ENCODE data around the gene VPS45.
"Not testable (repeated sequence)": the region's sequence is repeated elsewhere in the genome, so short reads cannot be mapped to it uniquely, and the experiment has no call there.

The VPS45 gene, protein sequence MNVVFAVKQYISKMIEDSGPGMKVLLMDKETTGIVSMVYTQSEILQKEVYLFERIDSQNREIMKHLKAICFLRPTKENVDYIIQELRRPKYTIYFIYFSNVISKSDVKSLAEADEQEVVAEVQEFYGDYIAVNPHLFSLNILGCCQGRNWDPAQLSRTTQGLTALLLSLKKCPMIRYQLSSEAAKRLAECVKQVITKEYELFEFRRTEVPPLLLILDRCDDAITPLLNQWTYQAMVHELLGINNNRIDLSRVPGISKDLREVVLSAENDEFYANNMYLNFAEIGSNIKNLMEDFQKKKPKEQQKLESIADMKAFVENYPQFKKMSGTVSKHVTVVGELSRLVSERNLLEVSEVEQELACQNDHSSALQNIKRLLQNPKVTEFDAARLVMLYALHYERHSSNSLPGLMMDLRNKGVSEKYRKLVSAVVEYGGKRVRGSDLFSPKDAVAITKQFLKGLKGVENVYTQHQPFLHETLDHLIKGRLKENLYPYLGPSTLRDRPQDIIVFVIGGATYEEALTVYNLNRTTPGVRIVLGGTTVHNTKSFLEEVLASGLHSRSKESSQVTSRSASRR

DNA sequence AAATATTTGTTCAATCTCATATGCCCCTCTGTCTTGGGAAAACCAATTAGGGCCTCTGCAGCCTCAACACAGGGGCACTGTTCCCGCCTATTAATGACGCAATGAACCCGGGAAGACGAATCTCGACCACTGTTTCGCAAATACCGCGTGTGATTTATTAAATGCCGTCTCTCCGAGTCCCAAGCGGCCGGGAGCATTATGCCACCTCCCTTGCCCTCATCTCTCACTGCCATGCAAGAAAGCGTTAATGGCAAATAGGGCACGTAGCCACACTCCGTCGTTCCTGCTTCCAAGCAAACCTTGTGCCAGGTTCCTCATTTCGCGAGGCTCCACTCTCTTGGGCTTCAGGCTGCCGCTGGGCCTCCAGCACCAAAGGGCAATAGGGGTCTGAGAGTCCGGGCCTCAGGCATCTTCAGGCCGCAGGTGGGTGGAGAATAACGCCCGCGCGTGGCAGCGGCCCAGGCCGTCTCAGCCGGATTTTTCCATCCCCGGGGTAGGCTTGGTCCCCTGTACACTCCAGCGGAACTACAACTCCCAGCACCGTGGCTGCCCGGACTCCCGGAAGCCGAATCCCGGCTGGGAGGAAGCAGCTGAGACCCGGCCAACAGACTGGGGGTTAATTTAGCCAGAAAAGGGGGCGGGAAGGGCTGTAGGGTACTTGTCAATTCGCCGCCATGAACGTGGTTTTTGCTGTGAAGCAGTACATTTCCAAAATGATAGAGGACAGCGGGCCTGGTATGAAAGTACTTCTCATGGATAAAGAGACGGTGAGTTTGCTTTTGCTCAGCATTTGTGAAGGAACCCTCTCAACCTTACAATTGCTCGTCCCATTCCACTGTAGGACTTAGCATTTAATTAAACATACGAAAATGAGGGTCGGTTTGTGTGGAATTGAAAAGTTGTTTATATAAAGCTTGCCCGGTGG is at the start of gene VPS45:
VPS45 (plus strand) TSS at position 593 of the 925 bp plus-strand sequence; CDS start at position 675, 82 bp downstream.
- peak; percentile 66 for DNase-seq (ENCODE audit: low read depth)

DNA sequence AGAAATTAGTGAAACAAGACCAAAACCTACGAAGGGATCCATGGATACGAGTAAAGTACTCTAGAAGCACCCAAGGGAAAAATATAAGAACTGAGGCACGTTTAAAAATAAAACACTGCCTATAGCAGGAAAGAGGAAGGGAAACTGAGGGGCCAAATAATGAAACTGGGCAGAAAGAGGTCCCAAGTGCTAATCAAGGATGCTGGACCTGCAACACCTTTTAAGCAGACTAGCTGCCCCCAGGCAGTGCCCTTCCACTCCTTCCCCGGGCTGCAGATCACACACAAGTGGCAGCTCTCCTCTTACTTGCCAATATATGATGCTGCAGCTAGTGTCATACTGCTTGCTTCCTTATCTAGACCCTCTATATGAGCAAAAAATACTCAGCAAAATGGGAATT is 49.4 kb upstream of the VPS45 start:
- no peak for DNase-seq (ENCODE audit: low read depth)

DNA sequence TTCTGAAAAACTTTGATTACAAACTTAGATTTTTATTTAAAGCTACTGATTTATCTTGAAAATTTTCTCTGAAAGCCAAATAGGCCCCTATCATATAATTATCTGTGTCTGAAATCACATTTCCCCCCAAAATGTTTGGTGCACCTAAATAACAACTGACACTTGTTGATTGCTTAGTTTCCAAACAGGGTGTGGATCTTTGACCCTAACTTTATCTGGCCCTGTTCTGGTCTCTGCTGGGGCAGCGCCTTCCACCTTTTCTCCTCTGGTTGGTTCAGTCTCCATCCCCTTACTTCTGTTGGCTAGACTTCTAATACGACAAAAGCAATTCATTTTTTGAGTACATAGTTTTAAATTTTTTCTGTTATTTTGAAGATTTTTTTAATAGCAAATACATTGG is 46.9 kb upstream of the VPS45 start:
- DNase-seq (ENCODE audit: low read depth), result no peak

DNA sequence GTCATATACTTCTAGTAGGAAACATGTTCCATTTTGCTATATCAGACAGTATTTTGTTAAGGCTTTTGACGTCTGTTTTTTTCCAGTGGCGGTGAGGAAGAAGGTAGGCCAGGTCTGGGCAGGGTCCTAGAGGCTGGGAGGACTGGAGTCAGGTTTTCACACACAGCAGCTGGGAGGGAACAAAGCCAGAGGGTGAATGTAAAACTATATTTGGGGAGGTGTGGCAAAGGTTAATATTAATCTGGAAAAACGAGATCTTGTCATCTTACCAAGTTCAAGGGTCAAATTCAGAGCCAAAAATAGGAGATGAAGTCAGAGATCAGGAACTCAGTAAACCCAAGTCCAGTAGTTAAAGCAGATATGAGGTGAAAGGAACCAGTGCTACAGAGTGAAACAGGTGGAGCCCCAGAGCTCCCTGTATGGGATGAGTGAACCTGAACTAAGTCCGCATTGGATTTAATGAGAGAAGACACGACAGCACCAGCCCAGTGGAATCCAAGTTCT is 46.3 kb upstream of the VPS45 start:
- DNase-seq (ENCODE audit: low read depth), result no peak

DNA sequence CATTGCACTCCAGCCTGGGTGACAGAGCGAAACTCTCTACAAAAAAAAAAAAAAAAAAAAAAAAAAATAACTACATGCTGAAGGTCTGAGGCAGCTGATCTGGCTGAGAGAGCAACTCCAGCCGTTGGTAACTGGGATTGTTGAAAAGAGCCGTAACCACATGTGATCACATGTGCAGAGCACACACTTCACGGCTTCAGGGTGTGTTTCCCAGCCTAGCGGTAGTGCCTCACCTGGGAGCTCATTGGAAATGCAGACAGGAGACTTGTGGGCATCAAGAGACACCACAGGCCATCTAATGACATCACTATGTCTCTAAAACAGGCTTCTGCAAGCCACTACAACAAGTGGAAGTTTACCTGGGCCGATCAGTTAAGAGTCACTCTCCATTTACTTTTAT is 45.2 kb upstream of the VPS45 start:
- DNase-seq (ENCODE audit: low read depth), result no peak

DNA sequence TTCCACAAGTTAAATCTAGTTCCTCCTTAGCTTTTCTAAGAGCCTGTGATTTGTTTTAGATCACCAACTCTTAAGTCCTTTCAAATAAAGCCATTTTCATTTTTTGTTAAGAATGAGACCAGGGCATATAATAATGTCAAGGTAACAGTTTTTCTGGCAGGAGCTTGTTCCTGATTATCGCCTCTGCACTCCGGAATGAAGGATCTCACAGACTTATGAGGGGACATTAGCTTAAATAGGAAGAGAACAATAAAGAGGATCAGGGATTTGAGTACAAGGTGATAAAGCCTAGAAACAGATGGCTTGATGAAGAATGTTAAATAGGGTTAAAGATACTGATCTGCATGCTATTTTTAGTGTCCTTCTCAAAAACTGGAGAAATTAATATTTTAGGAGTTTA is 43.4 kb upstream of the VPS45 start:
- no peak for DNase-seq (ENCODE audit: low read depth)

DNA sequence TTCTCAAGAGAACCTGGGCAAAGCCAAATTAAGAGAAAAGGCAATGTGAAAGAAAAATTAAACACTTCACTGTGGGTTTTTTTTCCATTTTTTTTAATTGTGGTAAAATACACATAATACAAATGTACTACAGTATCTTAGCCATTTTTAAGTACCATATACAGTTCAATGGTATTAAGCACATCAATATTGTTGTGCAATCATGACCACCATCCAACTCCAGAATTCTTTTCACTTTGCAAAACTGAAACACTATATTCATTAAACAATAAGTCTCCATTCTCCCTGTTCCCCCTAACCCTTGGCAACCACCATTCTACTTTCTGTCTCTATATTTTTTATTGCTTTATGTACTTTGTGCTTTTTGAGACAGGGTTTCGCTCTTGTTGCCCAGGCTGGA is 39.3 kb upstream of the VPS45 start:
- no peak for DNase-seq (ENCODE audit: low read depth)

DNA sequence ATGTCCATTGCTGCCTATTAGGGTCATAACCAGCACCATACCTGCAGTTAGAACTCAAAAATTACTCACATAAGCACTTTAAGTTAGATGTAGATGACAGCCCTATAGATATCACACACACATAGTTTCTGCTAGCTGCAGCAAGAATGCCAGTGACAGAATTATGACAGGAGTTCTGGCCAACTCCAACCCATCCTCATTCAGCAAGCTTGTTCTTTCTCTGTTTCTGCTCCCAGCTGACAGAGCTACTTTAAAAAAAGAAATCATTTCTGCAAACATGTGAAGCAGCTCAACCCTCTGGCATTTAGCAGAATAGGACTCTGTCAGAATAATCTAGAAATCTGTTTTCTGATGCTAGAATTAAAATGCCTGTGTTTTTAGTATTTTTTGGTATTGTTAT is 33.2 kb upstream of the VPS45 start:
- DNase-seq (ENCODE audit: low read depth), result no peak

DNA sequence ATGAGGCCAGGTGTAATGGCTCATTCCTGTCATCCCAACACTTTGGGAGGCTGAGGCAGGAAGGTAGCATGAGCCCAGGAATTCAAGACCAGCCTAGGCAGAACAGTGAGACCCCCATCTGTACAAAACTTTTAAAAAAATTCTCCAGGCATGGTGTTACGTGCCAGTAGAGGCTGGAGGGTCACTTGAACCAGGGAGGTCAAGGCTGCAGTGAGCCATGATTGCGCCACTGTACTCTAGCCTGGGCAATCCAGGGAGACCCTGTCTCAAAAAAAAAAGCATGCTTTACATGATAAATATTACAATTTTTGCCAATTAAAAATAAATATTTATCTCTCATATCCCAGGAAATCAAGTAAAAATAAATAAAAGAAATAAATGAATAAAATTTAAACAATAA is 17.6 kb upstream of the VPS45 start:
- DNase-seq (ENCODE audit: low read depth), result no peak

DNA sequence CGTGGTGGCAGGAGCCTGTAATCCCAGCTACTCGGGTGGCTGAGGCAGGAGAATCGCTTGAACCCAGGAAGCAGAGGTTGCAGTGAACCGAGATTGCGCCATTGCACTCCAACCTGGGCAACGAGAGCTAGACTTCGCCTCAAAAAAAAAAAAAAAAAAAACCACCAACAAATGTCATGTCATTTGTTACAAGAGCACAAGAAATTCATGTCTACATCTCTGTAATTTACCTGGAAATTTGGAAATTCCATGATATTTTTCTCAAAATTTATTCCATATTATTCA is 16.5 kb upstream of the VPS45 start:
- no peak for DNase-seq (ENCODE audit: low read depth)

DNA sequence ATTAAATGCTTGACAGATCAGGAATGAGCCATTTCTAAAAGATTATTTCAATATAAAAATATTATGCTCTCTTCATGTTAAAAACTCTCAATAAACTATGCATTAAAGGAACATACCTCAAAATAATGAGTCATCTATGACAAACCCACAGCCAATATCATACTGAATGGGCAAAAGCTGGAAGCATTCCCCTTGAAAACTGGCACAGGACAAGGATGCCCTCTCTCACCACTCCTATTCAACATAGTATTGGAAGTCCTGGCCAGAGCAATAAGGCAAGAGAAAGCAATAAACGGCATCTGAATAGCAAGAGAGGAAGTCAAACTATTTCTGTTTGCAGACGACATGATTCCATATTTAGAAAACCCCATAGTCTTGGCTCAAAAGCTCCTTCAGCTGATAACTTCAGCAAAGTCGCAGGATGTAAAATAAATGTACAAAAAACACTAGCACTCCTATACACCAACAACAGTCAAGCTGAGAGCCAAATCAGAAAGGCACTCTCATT is 15.6 kb upstream of the VPS45 start:
- not testable (repeated sequence) for DNase-seq (ENCODE audit: low read depth)

DNA sequence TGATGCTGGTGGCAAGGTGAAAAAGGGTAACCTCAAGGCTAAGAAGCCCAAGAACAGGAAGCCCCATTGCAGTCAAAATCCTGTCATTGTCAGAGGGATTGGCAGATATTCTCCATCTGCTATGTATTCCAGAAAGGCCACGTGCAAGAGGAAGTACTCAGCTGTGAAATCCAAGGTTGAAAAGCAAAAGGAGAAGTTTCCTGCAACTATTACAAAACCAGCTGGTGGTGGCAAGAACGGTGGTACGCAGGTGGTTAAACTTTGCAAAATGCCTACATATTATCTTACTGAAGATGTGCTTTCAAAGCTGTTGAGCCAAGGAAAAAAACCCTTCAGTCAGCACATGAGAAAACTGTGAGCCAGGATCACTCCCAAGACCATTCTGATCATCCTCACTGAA is 13.7 kb upstream of the VPS45 start:
- no peak for DNase-seq (ENCODE audit: low read depth)

DNA sequence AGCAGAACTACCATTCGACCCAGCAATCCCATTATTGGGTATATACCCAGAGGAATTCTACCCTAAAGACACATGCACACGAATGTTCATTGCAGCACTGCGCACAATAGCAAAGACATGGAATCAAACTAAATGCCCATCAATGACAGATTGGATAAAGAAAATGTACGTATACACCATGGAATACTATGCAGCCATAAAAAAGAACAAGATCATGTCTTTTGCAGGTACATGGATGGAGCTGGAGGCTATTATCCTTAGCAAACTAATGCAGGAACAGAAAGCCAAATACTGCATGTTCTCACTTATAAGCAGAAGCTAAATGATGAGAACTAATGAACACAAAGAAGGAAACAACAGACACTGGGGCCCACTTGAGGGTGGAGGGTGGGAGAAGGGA is 12.1 kb upstream of the VPS45 start:
- DNase-seq (ENCODE audit: low read depth), result not testable (repeated sequence)

DNA sequence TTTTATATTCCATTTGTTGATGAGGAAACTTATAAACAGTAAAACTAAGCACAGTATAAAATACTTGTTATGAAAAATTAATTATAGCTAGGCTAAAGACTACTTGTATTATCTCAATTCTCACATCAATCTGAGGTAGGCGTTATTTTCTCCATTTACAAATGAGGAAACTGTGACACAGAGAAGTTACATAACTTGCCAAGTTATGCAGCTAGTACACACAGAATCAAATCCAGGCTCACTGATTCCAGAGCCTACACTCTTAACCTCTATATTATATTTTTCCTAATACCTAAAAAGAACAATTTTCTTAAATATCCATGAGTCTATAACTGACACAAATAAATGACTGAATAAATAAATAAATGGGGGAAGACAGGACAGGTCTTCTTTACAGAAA is 11.2 kb upstream of the VPS45 start:
- no peak for DNase-seq (ENCODE audit: low read depth)

DNA sequence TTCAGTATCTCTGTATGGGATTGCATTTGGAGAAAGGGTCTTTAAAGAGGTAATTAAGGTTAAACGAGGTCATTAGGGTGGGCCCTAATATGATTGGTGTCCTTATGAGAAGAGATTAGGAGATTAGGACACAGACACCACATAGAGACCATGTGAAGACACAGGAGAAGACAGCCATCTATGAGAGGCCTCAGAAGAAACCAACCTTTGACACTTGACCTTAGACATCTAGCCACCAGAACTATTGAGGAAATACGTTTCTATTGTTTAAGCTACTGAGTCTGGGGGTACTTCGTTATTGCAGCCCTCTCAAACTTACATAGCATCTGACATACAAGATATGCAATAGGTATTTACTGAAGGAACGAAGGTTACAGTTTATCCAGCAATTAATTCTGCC is 7.3 kb upstream of the VPS45 start:
- DNase-seq (ENCODE audit: low read depth), result no peak

DNA sequence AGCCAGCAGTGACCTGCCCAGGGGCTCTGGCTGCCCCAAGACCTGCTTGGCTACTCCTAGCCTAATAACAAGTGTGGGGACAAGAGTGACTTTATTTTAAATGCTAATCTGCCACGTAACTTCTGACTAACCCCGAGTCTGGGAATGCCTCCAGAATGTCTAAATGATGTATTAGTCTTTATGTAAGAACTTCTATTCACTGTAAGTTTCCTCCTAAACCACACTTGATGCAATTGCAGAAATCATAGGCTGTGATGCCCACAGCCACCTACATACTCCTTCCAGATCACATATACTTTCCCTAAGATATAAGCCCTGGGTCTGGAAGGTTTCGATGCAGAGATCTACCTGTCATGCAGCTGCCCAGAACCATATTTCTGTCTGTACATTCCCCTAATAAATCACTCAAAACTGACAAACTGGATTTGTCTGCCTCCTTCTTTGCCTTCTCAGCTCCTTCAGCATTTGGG is 5.9 kb upstream of the VPS45 start:
- DNase-seq (ENCODE audit: low read depth), result peak; percentile 84

DNA sequence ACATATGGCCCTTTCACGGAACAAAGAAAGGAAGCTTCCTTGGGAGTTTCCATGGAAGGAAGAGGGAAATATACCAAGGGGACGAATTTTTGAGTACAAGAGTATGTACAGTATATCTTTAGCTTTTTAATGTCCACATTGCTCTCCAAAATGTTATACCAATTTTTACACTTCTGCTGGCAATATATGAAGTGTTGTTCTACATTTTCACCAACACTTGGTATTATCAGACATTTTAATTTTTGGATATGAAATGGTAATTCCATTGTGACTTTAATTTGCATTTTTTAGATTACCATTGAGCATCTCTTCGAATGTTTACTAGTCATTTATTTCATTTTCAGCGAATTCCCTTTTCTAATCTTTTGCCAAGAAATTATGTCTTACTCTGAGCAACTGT is 5.5 kb upstream of the VPS45 start:
- no peak for DNase-seq (ENCODE audit: low read depth)

DNA sequence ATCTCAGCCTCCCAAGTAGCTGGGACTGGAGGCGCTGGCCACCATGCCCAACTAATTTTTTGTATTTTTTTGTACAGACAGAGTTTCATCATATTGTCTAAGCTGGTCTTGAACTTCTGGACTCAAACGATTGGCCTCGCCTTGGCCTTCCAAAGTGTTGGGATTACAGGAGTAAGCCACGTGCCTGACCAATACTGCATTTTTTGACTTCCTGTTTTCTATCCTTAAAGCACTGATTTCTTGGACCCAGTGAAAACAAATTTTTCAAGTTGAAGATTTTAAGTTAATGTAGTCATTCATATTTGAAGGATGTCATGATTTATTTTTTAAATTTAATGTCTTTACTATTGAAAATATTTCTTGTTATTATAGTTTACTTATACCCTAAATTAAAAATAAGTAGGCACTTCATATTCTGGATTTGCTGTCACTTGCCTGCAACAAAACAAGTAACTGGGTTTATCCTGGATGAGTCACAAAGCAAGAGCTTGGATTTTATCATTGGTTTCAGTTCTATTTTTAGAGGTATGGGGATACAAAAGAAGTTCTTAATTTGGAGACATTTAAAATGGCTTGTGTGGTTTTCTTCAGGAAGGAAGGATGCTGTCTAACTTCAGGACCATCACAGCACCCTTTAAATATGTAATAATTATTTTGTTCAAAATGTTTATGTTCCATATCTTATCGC is 2.2 kb upstream of the VPS45 start:
- DNase-seq (ENCODE audit: low read depth), result no peak

DNA sequence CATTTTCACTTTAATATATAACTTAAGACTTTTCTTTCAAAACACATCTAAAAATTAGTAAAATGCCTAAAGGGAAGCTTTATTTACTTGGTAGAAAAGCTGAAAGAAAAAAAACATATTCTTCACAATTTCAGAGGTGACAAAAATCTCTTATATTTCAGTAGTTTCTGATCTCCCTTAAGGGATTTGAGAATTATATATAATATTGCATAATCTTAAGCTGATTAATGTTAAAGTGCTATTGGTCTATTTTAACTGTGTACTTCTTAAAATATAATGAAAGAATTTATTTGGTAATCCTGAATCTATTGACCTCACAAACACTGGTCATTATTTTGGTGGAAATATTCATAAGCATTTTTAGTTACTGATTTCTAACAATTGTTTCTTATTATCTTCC is 1.2 kb upstream of the VPS45 start:
- no peak for DNase-seq (ENCODE audit: low read depth)

DNA sequence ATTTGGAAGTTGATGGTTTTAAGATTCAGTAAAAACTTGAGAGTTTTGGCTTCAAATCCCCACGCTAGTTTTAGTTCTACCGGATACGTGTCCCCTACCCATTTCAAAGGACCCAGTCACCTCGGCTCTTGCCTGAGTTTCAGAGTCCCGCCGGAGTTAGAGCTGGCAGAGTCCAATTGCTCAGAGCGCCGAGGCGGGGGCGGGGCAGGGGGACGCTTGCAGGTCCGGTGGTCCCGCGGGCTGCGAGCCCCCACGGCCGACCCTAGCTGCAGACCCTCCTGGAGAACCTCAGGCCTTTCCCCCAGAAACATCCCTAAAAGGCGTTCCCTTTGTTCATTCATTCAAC is 765 bp upstream of the VPS45 start:
- DNase-seq (ENCODE audit: low read depth), result no peak

DNA sequence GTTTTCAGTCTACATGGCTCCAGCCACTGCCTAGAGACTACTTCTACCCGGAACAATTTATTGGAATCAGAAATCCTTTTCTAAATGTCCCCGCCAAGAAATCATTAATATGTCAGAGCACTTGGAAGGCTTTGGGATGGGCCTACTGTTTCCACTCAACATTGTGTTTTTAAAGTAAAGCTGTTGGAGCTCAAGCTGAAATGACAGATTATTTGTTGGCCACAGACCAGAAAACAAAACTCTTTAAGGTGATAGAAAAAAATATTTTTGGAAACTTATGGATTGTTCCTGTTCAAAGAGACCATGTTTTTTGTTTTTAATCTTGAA is 496 bp downstream of the VPS45 start:
- DNase-seq (ENCODE audit: low read depth), result no peak

DNA sequence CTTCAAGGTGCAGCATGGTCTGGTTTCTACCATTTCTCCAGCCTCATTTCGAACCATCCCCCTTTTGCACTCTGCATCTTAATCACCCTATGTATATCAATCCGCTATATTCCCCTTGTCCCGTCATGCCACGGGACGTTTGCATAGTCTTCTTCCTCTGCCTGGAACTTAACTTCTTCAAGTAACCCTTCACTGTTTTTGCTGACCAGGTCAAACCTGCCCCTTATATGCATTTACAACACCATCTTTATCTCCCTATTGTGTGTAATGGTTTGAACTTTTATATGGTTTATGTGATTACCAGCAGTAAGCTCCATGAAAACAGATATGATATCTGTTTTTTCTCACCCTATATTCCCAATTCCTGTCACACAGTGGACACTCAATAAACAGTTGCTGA is 2.3 kb downstream of the VPS45 start:
- no peak for DNase-seq (ENCODE audit: low read depth)
